Measurements from ENCODE around the gene GPRIN3. TPM values are rescaled to one million over a fixed set of nuclear protein-coding genes. Genes with fewer than 3 reads are reported as not detected.
"Not testable (repeated sequence)": the region's sequence is repeated elsewhere in the genome, so short reads cannot be mapped to it uniquely, and the experiment has no call there.

GPRIN3 gene
- total and polyA plus RNA-seq, 2 of the 13 experiments (the other 11 are each of a cell fraction or from before 2014, with no cell fraction given), result not detected

DNA sequence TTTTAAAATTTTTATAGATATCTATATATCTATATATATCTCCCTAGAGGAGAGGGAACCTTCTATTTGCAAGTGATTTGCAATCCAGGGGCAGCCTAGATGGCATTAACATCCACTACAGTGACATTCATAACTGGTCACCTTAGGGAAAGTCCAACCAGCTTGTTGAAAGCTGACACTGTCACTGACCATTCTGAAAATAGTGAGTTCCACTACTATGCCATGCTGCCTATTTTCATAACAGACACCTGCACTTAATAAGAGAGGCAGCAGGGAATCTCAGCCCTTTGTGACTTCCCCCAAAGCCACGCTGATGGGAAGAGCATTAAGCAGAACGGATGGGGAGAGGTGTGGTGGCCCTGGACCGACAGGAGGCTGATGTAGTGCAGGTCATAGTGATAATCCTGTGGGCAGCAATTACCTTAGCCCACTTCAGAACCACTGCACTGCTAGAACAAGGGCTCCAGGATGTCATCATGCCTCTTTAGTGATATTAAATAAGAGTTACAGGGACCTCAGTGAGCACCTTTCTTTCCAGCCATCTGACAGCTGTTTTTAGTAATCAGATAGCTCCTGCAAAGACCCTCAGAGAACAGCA, 51.3 kb downstream of the GPRIN3 start (continued):
- TF ChIP-seq, protein P1, sequence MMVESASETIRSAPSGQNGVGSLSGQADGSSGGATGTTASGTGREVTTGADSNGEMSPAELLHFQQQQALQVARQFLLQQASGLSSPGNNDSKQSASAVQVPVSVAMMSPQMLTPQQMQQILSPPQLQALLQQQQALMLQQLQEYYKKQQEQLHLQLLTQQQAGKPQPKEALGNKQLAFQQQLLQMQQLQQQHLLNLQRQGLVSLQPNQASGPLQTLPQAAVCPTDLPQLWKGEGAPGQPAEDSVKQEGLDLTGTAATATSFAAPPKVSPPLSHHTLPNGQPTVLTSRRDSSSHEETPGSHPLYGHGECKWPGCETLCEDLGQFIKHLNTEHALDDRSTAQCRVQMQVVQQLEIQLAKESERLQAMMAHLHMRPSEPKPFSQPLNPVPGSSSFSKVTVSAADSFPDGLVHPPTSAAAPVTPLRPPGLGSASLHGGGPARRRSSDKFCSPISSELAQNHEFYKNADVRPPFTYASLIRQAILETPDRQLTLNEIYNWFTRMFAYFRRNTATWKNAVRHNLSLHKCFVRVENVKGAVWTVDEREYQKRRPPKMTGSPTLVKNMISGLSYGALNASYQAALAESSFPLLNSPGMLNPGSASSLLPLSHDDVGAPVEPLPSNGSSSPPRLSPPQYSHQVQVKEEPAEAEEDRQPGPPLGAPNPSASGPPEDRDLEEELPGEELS (CRISPR knock-in tag; IDR thresholded peaks at IDR 0.05), result no peak
- no peak for TF ChIP-seq HNRNPH1 (optimal IDR thresholded peaks at IDR 0.05; ENCODE audit: low read depth, low read length)
- TF ChIP-seq ONECUT2 (CRISPR knock-in tag; IDR thresholded peaks at IDR 0.05), result no peak
- no peak for TF ChIP-seq RXRB (CRISPR knock-in tag; IDR thresholded peaks at IDR 0.05; ENCODE audit: borderline replicate concordance)

DNA sequence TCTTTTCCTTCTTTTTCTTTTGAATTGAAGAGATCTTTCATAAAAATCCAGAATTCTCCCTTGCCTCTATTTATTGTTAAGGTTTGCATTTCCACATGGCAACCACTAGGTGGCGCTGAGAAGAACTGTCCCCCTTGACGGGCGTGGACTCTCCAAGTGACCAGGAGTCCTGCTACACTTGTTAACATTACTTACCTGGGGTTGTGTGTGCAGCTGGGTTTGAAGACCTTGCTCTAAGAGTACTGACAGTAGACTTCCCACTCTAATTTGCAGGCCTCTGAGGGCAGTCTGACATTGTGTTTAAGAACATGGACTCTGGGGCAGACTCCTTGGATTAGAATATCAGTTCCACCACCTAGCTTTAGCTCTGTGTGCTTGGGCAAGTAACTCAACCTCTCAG, 52.8 kb downstream of the GPRIN3 start:
- in situ Hi-C loops (cut with HindIII; ENCODE audit: extremely low pct_ligation_motif_present, low pct_unique_long_range_greater_than_20kb), result no loop called here
- H3K36me3 ChIP-seq (replicated peaks in 1 of 2; ENCODE audit: control insufficient read depth in 1 of 2, insufficient read depth in 2 of 2, low read length in 2 of 2), result no peaks in the 10 kb centered on the region
- ChIA-PET POLR2A (no interaction called here), CTCF (ENCODE audit: low intra/inter-chr PET ratio, low total read pairs) (no interaction called here)
- H3K4me2 ChIP-seq (ENCODE audit: low read depth, low read length), result no peak overlapping the region
- BruUV-seq (replicated peaks), result no TSS peak
- WGBS (ENCODE audit: low lambda C conversion rate), result 0% methylated on average over 3 of the region's 3 CpGs
- ATAC-seq (peak; percentile 74), DNase-seq (ENCODE audit: low spot score) (peak; percentile 12), FAIRE-seq (no peak)
- no peak overlapping the region for H3K27ac ChIP-seq (ENCODE audit: extremely low read length, insufficient read depth, low read length)
- H3K9me3 ChIP-seq (ENCODE audit: low read length), result no peaks in the 10 kb centered on the region
- TF ChIP-seq, protein P2, sequence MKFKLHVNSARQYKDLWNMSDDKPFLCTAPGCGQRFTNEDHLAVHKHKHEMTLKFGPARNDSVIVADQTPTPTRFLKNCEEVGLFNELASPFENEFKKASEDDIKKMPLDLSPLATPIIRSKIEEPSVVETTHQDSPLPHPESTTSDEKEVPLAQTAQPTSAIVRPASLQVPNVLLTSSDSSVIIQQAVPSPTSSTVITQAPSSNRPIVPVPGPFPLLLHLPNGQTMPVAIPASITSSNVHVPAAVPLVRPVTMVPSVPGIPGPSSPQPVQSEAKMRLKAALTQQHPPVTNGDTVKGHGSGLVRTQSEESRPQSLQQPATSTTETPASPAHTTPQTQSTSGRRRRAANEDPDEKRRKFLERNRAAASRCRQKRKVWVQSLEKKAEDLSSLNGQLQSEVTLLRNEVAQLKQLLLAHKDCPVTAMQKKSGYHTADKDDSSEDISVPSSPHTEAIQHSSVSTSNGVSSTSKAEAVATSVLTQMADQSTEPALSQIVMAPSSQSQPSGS (CRISPR knock-in tag; IDR thresholded peaks at IDR 0.05), result no peak
- TF ChIP-seq SMC3 (IDR thresholded peaks at IDR 0.05; ENCODE audit: low read length) (peak; percentile 36; the same call in 1 of the 2 replicates), STAG1 (CRISPR knock-in tag; IDR thresholded peaks at IDR 0.05) (peak; percentile 34), CREM (IDR thresholded peaks at IDR 0.05) (no peak), CREM (CRISPR knock-in tag; IDR thresholded peaks at IDR 0.05) (no peak)
- TF ChIP-seq, protein P3, sequence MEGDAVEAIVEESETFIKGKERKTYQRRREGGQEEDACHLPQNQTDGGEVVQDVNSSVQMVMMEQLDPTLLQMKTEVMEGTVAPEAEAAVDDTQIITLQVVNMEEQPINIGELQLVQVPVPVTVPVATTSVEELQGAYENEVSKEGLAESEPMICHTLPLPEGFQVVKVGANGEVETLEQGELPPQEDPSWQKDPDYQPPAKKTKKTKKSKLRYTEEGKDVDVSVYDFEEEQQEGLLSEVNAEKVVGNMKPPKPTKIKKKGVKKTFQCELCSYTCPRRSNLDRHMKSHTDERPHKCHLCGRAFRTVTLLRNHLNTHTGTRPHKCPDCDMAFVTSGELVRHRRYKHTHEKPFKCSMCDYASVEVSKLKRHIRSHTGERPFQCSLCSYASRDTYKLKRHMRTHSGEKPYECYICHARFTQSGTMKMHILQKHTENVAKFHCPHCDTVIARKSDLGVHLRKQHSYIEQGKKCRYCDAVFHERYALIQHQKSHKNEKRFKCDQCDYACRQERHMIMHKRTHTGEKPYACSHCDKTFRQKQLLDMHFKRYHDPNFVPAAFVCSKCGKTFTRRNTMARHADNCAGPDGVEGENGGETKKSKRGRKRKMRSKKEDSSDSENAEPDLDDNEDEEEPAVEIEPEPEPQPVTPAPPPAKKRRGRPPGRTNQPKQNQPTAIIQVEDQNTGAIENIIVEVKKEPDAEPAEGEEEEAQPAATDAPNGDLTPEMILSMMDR (CRISPR knock-in tag; IDR thresholded peaks at IDR 0.05), result peak; percentile 65
- no peak overlapping the region for H2AFZ ChIP-seq (ENCODE audit: low read length)
- intact Hi-C loops (cut with micrococcal nuclease; ENCODE audit: unreplicated experiment), result loop anchor here (2.0 to 10.0 kb wide), 2 partner anchors 180 to 650 kb away; no protein-coding TSS in a partner anchor
- no peaks in the 10 kb centered on the region for H4K20me1 ChIP-seq (ENCODE audit: insufficient read depth, low read length)
- no peak overlapping the region for H3K4me3 ChIP-seq (replicated peaks in 1 of 3; ENCODE audit: insufficient read depth in 1 of 3, low read depth in 2 of 3, low read length in 3 of 3)
- no peaks in the 10 kb centered on the region for H3K79me2 ChIP-seq (ENCODE audit: insufficient read depth, low read length)
- no peaks in the 10 kb centered on the region for H3K27me3 ChIP-seq (ENCODE audit: control insufficient read depth in 1 of 2, insufficient read depth in 2 of 2, low read length in 2 of 2)
- no peaks in the 10 kb centered on the region for H3K4me1 ChIP-seq (ENCODE audit: insufficient read depth, low read length)
- H3K9ac ChIP-seq (ENCODE audit: insufficient read depth, low read depth, low read length), result no peak overlapping the region

DNA sequence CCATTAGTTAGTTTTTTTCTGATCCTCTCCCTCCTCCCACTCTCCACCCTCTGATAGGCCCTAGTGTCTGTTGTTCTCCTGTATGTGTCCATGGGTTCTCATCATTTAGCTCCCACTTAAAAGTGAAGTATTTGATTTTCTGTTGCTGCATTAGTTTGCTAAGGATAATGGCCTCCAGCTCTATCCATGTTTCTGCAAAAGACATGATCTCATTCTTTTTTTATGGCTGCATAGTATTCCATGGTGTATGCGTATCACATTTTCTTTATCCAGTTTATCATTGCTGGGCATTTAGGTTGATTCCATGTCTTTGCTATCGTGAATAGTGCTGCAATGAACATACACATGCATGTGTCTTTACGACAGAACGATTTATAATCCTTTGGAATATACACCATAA, 53.3 kb downstream of the GPRIN3 start:
- POLR2A ChIA-PET; H4K20me1 ChIP-seq (ENCODE audit: insufficient read depth, low read length); H3K79me2 ChIP-seq (ENCODE audit: insufficient read depth, low read length); ATAC-seq; H3K36me3 ChIP-seq (replicated peaks in 1 of 2; ENCODE audit: control insufficient read depth in 1 of 2, insufficient read depth in 2 of 2, low read length in 2 of 2); DNase-seq (ENCODE audit: low spot score); H2AFZ ChIP-seq (ENCODE audit: low read length); H3K9me3 ChIP-seq (ENCODE audit: low read length); in situ Hi-C loops (cut with HindIII; ENCODE audit: extremely low pct_ligation_motif_present, low pct_unique_long_range_greater_than_20kb); H3K4me2 ChIP-seq (ENCODE audit: low read depth, low read length); BruUV-seq (replicated peaks); H3K4me3 ChIP-seq (replicated peaks in 1 of 3; ENCODE audit: insufficient read depth in 1 of 3, low read depth in 2 of 3, low read length in 3 of 3); CTCF ChIA-PET (ENCODE audit: low intra/inter-chr PET ratio, low total read pairs); H3K27me3 ChIP-seq (ENCODE audit: control insufficient read depth in 1 of 2, insufficient read depth in 2 of 2, low read length in 2 of 2); H3K9ac ChIP-seq (ENCODE audit: insufficient read depth, low read depth, low read length); H3K27ac ChIP-seq (ENCODE audit: extremely low read length, insufficient read depth, low read length); FAIRE-seq; H3K4me1 ChIP-seq (ENCODE audit: insufficient read depth, low read length): not testable (repeated sequence)
- intact Hi-C loops (cut with micrococcal nuclease; ENCODE audit: unreplicated experiment), result loop anchor here (2.0 to 10.0 kb wide), 2 partner anchors 180 to 650 kb away; no protein-coding TSS in a partner anchor
- whole genome bisulfite sequencing (ENCODE audit: low lambda C conversion rate), result 72% methylated on average over 4 of the region's 4 CpGs

Measured in HepG2 (cell line).